ENCODE data around the gene ERC2.

ERC2 gene

DNA sequence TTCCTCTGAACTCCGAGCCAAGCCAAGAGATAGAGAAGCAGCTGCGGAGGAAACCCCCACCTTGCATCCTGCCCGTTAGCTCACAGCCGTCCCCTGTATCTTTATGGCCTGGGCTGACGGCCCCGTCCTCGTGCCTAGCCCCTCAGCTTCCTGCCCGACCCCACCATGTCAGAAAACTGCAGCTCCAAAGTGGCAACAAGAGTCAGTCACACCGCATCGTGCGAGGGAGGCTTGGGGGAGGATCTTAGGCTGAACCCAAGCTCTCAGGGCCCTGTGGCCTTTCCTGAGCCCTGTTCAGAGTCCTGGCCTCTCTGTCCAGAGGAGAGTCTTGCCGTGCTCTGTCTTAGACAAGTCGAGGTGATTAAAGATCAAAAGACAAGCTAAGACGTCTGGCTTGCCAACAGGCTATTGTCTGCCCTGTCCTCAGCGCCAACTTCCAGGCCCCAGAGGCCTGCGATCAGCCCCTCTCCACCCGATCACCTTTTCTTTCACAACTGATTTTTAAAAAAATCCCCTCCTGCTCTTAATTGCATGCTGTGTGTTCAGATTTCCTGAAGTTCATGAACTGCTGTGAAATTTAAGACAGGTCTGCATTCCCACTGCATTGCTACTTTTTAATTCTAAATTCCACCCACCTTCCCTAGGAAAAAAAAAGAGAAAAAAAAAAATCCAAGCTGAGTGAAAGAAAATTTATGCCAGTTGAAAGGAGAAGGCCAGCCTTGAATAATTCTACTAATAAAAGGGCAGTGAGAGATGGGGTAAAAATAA, 891.5 kb downstream of the ERC2 start:
- Histone ChIP-seq H3K36me3 (ENCODE audit: control insufficient read depth, low read depth, low read length) (no peaks in the 10 kb centered on the region), H3K27me3 (ENCODE audit: control insufficient read depth, insufficient read depth, low read length) (no peaks in the 10 kb centered on the region), H3K9me3 (ENCODE audit: control insufficient read depth, low read depth, low read length) (no peaks in the 10 kb centered on the region), H3K4me3 (ENCODE audit: low read length) (no peak overlapping the region), H3K27ac (ENCODE audit: low read length) (no peak overlapping the region), H3K9ac (ENCODE audit: low read length) (no peak overlapping the region), H3K4me1 (ENCODE audit: control insufficient read depth, low read depth, low read length) (peaks cover 8% of the 10 kb centered on the region)

GRCh38 chr3:55574671-55575070, 893.6 kb downstream of the ERC2 start:
- Histone ChIP-seq H3K27ac (ENCODE audit: low read length) (no peak overlapping the region), H3K4me3 (ENCODE audit: low read length) (no peak overlapping the region), H3K9me3 (ENCODE audit: control insufficient read depth, low read depth, low read length) (no peaks in the 10 kb centered on the region), H3K9ac (ENCODE audit: low read length) (no peak overlapping the region), H3K36me3 (ENCODE audit: control insufficient read depth, low read depth, low read length) (no peaks in the 10 kb centered on the region), H3K4me1 (ENCODE audit: control insufficient read depth, low read depth, low read length) (peaks cover 16% of the 10 kb centered on the region), H3K27me3 (ENCODE audit: control insufficient read depth, insufficient read depth, low read length) (no peaks in the 10 kb centered on the region)

DNA sequence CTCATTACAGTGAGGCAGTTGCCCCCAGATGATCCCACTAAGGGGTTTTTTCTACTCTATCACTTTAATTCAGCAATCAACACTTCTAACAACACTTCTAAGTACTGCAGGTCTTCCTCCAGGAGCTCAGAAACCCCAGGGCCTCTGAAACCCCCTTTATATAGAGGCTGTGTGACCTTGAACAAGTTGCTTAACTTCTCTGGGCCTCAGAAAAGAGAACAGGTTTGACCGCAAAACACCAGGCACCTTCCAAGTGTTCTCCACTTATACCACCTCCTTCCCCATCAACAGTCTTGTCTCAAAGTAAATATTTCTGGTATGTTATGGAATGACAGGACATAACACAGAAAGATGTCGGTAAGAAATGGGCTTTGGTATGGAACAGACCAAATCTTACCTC, 895.5 kb downstream of the ERC2 start:
- Histone ChIP-seq H3K36me3 (ENCODE audit: control insufficient read depth, low read depth, low read length) (no peaks in the 10 kb centered on the region), H3K9me3 (ENCODE audit: control insufficient read depth, low read depth, low read length) (no peaks in the 10 kb centered on the region), H3K27ac (ENCODE audit: low read length) (no peak overlapping the region), H3K27me3 (ENCODE audit: control insufficient read depth, insufficient read depth, low read length) (no peaks in the 10 kb centered on the region), H3K4me3 (ENCODE audit: low read length) (no peak overlapping the region), H3K9ac (ENCODE audit: low read length) (no peak overlapping the region), H3K4me1 (ENCODE audit: control insufficient read depth, low read depth, low read length) (peaks cover 16% of the 10 kb centered on the region)

DNA sequence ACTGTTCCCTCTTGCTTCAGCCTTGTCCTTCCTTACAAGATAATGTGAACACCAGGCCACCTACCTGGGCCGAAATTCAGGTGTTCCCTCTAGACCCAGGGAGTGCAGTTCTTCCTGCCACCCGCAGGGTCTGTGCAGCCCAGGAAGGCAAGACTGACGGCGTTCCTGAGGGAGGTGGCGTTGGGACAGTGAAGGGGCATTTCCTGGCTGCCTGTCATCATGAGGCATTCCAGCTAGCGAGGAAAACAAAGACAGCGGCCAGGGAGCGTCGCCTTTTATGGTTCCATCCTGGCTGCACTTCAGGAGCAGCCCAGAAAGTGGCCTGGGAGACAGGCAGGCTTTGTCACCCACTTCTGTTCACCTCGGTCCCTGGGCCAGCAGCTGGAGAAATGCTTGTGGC, 896.4 kb downstream of the ERC2 start:
- Histone ChIP-seq H3K36me3 (ENCODE audit: control insufficient read depth, low read depth, low read length) (no peaks in the 10 kb centered on the region), H3K27me3 (ENCODE audit: control insufficient read depth, insufficient read depth, low read length) (no peaks in the 10 kb centered on the region), H3K4me1 (ENCODE audit: control insufficient read depth, low read depth, low read length) (peaks cover 16% of the 10 kb centered on the region), H3K9ac (ENCODE audit: low read length) (no peak overlapping the region), H3K9me3 (ENCODE audit: control insufficient read depth, low read depth, low read length) (no peaks in the 10 kb centered on the region), H3K4me3 (ENCODE audit: low read length) (no peak overlapping the region), H3K27ac (ENCODE audit: low read length) (peak overlapping the region; percentile 13)

DNA sequence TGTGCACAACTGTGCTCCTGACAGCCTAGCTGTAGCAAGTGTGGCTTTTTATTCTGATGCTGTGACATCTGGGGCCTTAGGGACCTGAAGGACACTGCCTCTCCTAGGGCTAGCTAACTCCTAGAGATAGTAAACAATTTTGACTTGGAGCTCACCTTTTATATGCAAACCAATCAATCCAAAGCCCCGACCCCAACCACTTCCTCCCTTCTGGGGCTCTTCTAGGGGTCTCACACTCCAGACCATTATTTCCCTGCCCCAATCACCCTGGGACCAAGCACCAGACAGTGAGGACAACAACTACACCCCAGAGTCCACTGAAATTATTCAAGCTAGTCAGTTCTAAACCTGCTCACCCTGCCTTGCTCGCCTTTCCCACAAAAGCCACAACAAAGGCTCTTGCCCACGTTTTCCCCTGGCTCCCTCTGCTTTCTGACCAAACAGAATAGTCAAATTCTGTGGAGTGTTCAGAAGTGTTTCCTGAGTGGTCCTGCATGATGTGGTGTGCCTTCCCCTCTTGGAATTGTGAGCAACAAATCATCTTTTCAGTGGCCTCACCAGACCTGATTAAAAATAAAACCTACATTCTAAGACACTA, 897.0 kb downstream of the ERC2 start:
- Histone ChIP-seq H3K9me3 (ENCODE audit: control insufficient read depth, low read depth, low read length) (no peaks in the 10 kb centered on the region), H3K4me1 (ENCODE audit: control insufficient read depth, low read depth, low read length) (peaks cover 16% of the 10 kb centered on the region), H3K9ac (ENCODE audit: low read length) (peak overlapping the region; percentile 7), H3K27ac (ENCODE audit: low read length) (peak overlapping the region; percentile 47), H3K27me3 (ENCODE audit: control insufficient read depth, insufficient read depth, low read length) (no peaks in the 10 kb centered on the region), H3K36me3 (ENCODE audit: control insufficient read depth, low read depth, low read length) (no peaks in the 10 kb centered on the region), H3K4me3 (ENCODE audit: low read length) (no peak overlapping the region)

DNA sequence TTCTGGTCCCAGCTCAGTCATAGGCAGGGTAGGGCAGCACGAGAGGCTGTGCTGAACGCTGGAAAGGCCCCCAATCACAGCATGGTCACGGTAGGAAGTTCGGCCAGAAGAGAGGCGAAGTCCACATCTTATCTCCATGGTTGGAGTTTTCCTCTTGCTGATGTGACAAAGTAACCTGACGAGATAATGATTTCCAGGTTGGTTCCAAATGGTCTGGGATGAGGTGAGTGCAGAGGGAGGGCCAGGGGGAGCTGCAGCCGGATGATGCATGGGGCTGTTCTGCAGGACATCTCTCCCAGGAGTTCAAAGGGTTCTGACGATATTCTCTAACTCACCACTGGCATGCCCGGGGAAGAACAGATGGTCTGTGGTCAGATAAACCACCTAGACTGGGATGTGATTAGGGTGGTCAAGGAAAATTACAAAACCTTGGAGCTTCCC, 898.0 kb downstream of the ERC2 start:
- Histone ChIP-seq H3K9me3 (ENCODE audit: control insufficient read depth, low read depth, low read length) (no peaks in the 10 kb centered on the region), H3K4me1 (ENCODE audit: control insufficient read depth, low read depth, low read length) (peaks cover 16% of the 10 kb centered on the region), H3K27ac (ENCODE audit: low read length) (no peak overlapping the region), H3K27me3 (ENCODE audit: control insufficient read depth, insufficient read depth, low read length) (no peaks in the 10 kb centered on the region), H3K9ac (ENCODE audit: low read length) (no peak overlapping the region), H3K36me3 (ENCODE audit: control insufficient read depth, low read depth, low read length) (no peaks in the 10 kb centered on the region), H3K4me3 (ENCODE audit: low read length) (no peak overlapping the region)

- no peaks in the 10 kb centered on the region for H3K36me3 ChIP-seq (ENCODE audit: control insufficient read depth, low read depth, low read length)
- no peak overlapping the region for H3K9ac ChIP-seq (ENCODE audit: low read length)
- no peaks in the 10 kb centered on the region for H3K9me3 ChIP-seq (ENCODE audit: control insufficient read depth, low read depth, low read length)
- H3K27me3 ChIP-seq (ENCODE audit: control insufficient read depth, insufficient read depth, low read length) = no peaks in the 10 kb centered on the region
- H3K4me3 ChIP-seq (ENCODE audit: low read length) = no peak overlapping the region
- H3K27ac ChIP-seq (ENCODE audit: low read length) = no peak overlapping the region
- H3K4me1 ChIP-seq (ENCODE audit: control insufficient read depth, low read depth, low read length) = peaks cover 16% of the 10 kb centered on the region
Observed at GRCh38 chr3:55569033-55569599, 899.2 kb downstream of the ERC2 start.

DNA sequence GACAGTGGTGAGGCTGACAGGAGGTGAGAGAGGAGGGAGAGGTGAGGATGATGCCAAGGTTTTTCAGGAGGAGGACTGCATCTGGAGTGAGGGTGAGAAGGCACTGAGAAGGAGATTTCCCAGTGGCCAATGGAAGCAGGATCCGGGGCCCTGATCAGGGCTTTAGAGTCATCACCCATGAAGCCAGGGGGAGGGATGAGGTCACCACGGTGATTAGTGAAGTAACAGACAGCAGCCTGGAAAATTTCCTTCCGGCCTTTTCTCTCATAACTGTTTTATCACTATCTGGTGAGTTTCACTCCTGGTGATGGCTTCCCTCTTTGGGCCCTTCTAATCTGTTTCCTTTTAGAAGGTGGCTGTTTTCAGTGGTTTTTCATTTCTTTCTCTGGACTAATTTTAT, 900.7 kb downstream of the ERC2 start:
- Histone ChIP-seq H3K9ac (ENCODE audit: low read length) (no peak overlapping the region), H3K27me3 (ENCODE audit: control insufficient read depth, insufficient read depth, low read length) (no peaks in the 10 kb centered on the region), H3K27ac (ENCODE audit: low read length) (no peak overlapping the region), H3K9me3 (ENCODE audit: control insufficient read depth, low read depth, low read length) (no peaks in the 10 kb centered on the region), H3K4me1 (ENCODE audit: control insufficient read depth, low read depth, low read length) (peaks cover 16% of the 10 kb centered on the region), H3K4me3 (ENCODE audit: low read length) (no peak overlapping the region), H3K36me3 (ENCODE audit: control insufficient read depth, low read depth, low read length) (no peaks in the 10 kb centered on the region)

GRCh38 chr3:55567121-55567520, 901.1 kb downstream of the ERC2 start:
- no peaks in the 10 kb centered on the region for H3K27me3 ChIP-seq (ENCODE audit: control insufficient read depth, insufficient read depth, low read length)
- H3K4me1 ChIP-seq (ENCODE audit: control insufficient read depth, low read depth, low read length) = peaks cover 11% of the 10 kb centered on the region
- no peak overlapping the region for H3K4me3 ChIP-seq (ENCODE audit: low read length)
- no peaks in the 10 kb centered on the region for H3K36me3 ChIP-seq (ENCODE audit: control insufficient read depth, low read depth, low read length)
- H3K27ac ChIP-seq (ENCODE audit: low read length) = no peak overlapping the region
- H3K9me3 ChIP-seq (ENCODE audit: control insufficient read depth, low read depth, low read length) = no peaks in the 10 kb centered on the region
- no peak overlapping the region for H3K9ac ChIP-seq (ENCODE audit: low read length)

- H3K27ac ChIP-seq (ENCODE audit: low read length) = no peak overlapping the region
- no peak overlapping the region for H3K4me3 ChIP-seq (ENCODE audit: low read length)
- H3K4me1 ChIP-seq (ENCODE audit: control insufficient read depth, low read depth, low read length) = no peaks in the 10 kb centered on the region
- H3K36me3 ChIP-seq (ENCODE audit: control insufficient read depth, low read depth, low read length) = no peaks in the 10 kb centered on the region
- no peaks in the 10 kb centered on the region for H3K9me3 ChIP-seq (ENCODE audit: control insufficient read depth, low read depth, low read length)
- no peaks in the 10 kb centered on the region for H3K27me3 ChIP-seq (ENCODE audit: control insufficient read depth, insufficient read depth, low read length)
- H3K9ac ChIP-seq (ENCODE audit: low read length) = no peak overlapping the region
Observed at GRCh38 chr3:55565521-55565920, 902.7 kb downstream of the ERC2 start.

GRCh38 chr3:55564726-55565125, 903.5 kb downstream of the ERC2 start:
- no peaks in the 10 kb centered on the region for H3K36me3 ChIP-seq (ENCODE audit: control insufficient read depth, low read depth, low read length)
- H3K9me3 ChIP-seq (ENCODE audit: control insufficient read depth, low read depth, low read length) = no peaks in the 10 kb centered on the region
- H3K27ac ChIP-seq (ENCODE audit: low read length) = no peak overlapping the region
- H3K9ac ChIP-seq (ENCODE audit: low read length) = no peak overlapping the region
- no peaks in the 10 kb centered on the region for H3K27me3 ChIP-seq (ENCODE audit: control insufficient read depth, insufficient read depth, low read length)
- H3K4me3 ChIP-seq (ENCODE audit: low read length) = no peak overlapping the region
- no peaks in the 10 kb centered on the region for H3K4me1 ChIP-seq (ENCODE audit: control insufficient read depth, low read depth, low read length)

GRCh38 chr3:55562700-55563099, 905.6 kb downstream of the ERC2 start:
- no peaks in the 10 kb centered on the region for H3K9me3 ChIP-seq (ENCODE audit: control insufficient read depth, low read depth, low read length)
- no peak overlapping the region for H3K9ac ChIP-seq (ENCODE audit: low read length)
- H3K36me3 ChIP-seq (ENCODE audit: control insufficient read depth, low read depth, low read length) = no peaks in the 10 kb centered on the region
- H3K4me3 ChIP-seq (ENCODE audit: low read length) = no peak overlapping the region
- H3K27me3 ChIP-seq (ENCODE audit: control insufficient read depth, insufficient read depth, low read length) = no peaks in the 10 kb centered on the region
- H3K4me1 ChIP-seq (ENCODE audit: control insufficient read depth, low read depth, low read length) = no peaks in the 10 kb centered on the region
- no peak overlapping the region for H3K27ac ChIP-seq (ENCODE audit: low read length)

Data from iPS-18a (cell line).